Stimulated activated CD8-positive, alpha-beta memory T cell treated with anti-CD3 and anti-CD28 coated beads, Interleukin-12 subunit alpha, Interleukin-12 subunit beta, amount 100 ng/mL, for 1 hour (primary cell): ENCODE data around the gene FRRS1L.

Experiments
- DNase-seq: peaks from one replicate; pipeline ENCODE4 v3.0.0-alpha.2; 2020; ENCODE audit warnings: low read depth

FRRS1L gene

DNA sequence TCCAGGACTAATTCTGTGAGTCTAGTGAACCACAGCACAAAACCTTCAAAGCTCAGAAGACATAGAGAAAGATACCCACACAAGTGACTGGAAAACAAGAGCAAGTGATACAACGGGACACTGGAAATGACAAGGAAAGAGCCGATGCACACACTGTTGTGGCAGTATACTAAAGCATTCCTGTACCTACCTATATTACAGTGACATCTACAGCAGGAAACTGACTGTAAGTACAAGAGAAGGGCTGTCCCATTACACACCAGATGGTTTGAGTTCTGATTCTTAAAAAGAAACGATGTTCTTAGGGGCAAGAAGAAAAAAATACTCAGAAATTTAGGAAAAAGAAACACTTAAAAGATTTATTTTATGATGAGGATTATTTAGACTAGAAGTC, 65.8 kb downstream of the FRRS1L start:
- DNase-seq = no peak

DNA sequence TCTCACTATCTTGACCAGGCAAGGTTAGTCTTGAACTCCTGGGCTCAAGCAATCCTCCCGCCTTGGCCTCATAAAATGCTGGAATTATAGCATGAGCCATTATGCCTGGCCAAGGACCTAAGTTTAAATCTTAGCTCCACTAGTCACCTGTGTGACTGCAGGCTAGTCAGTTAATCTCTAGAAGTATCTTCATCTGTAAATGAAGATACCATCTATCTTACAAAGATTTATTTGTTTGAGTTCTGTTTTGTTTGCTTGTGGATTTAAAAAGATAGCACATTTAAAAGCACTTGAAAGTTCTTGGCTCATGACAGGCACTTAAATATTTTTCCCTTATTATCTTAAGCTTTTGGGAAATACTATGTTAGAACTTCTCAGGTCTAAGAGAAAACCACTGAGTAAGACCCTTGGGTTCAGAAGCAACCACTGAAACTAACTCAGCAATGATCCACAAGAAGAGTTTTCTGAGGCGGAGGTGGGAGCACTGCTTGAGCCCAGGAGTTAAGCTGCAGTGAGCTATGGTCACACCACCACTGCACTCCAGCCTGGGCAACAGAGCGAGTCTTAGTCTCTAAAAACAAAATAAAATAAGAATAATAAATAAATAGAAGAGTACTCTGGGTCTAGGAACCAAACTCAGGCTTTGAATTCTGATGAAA, 66.4 kb downstream of the FRRS1L start:
- DNase-seq = no peak

- no peak for DNase-seq
Measured at GRCh38 chr9:109098960-109099308, 68.1 kb downstream of the FRRS1L start.

- DNase-seq = no peak
Measured at GRCh38 chr9:109098171-109098959, 68.7 kb downstream of the FRRS1L start.

- DNase-seq = no peak
Measured at GRCh38 chr9:109097146-109097545, 69.9 kb downstream of the FRRS1L start.

DNA sequence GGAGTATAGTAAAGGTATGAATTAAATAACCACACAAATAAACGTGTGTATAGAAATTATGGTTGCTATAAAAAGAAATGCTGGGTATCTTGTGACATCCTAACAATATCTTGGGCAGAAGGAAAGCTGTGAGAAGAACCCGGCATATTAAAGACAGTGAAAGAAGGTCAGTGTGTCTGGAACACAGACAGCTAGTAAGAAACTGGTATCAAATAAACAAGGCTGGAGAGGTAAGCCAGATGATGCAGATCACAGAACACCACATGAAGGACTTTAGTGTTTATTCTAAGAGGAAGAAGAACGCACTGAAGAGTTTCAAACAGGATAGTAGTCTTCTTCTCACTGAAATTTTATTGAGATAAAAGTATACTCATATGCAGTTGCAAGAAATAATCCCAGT, 71.7 kb downstream of the FRRS1L start:
- no peak for DNase-seq

- DNase-seq = no peak
Measured at GRCh38 chr9:109094268-109094667, 72.8 kb downstream of the FRRS1L start.

GRCh38 chr9:109092587-109092986, 74.5 kb downstream of the FRRS1L start:
- no peak for DNase-seq

- no peak for DNase-seq
Measured at GRCh38 chr9:109092051-109092580, 74.9 kb downstream of the FRRS1L start.

DNA sequence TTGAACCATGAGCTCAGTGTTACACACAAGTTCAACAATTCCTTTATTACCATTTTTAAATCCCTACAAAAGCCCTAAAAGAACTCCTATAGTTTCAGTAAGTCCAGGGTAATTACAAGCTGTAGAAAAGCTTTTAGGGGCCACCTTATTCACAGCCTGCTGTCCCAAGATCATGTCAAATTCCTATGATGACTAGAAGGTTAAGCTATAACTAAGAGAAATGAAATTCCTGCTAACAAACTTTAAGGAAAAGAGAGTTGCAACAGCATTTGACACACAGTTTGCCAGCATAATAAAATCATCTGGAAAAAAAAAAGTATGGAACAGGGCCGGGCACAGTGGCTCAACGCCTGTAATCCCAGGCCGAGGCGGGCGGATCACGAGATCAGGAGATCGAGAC, 78.8 kb downstream of the FRRS1L start:
- no peak for DNase-seq

DNA sequence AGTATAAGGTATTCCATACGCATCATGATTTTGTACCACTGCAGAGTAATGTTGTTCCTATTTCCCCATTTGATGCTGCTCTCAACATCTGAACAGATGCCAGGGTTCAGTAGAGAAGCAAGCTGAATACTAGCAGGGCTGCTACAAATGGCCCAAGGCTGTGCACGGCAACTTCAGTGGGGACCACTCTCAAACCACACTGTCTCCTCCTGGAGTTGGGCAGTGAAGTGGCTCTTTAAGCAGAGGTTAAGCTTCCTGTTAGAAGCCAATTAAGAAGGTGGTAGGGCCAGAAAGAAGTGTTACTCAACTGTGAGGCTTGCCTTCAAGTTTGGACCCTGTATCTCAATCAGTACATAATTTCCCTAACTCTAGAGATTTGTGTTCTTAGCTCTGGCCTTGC, 79.3 kb downstream of the FRRS1L start:
- DNase-seq = no peak

GRCh38 chr9:109086221-109086620, 80.8 kb downstream of the FRRS1L start:
- DNase-seq = no peak

DNA sequence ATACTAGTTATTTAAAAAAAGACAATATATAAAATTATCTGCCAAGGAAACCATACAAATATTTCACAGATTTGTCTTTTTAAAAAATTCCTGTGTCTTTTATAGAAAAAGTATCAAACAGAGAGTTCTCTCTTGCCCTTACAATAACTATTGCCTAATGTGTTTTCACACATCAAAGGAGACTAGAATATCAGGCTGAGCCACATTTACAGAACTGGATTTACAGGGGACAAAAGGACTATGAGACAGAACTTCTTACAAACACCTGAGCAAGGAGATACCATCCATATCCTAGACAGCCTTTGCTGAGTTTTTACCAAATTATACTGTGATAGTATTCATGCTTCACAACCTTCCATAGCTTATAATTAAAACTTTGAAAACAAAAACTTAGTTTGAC, 81.5 kb downstream of the FRRS1L start:
- no peak for DNase-seq

DNA sequence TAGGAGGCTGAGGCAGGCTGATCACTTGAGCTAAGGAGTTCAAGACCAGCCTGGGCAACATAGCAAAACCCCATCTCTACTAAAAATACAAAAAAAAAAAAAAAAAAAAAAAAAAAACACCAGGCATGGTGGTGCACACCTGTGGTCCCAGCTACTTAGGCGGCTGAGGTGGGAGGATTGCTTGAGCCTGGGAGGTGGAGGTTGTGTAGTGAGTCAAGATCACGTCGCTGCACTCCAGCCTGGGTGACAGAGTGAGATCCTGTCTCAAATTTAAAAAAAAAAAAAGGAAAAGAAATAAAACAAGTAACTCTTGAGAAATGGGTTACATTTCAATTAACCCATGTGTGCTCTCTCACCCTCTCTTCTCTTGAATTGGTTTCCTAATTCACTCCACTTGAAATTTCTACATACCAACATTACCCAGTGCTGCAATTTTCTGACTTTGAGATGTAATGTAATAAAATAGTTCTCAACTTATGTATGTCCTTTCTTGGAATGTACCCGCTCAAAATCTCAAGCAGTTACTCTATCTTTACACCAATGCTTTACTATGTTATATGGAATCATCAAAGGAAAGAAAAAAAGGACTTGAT, 83.1 kb downstream of the FRRS1L start:
- no peak for DNase-seq

DNA sequence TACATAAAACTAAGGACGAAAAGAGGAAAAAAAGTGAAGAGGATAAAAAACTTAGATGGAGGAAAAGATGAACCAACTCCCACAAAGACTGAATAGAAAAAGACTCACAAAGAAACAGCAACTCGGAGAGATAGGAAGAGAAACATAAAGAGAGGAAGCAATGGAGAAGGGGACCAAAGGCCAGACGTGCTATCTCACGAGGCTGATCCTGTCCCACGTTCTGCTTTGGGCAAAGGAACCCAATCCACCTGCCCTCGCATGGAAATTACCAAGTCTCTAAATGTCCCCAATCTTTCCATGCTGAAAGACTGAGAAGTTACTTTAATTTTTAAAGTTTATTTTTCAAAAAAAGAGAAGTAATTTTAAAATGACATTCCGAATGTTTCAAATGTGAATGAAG, 83.9 kb downstream of the FRRS1L start:
- DNase-seq = no peak

DNA sequence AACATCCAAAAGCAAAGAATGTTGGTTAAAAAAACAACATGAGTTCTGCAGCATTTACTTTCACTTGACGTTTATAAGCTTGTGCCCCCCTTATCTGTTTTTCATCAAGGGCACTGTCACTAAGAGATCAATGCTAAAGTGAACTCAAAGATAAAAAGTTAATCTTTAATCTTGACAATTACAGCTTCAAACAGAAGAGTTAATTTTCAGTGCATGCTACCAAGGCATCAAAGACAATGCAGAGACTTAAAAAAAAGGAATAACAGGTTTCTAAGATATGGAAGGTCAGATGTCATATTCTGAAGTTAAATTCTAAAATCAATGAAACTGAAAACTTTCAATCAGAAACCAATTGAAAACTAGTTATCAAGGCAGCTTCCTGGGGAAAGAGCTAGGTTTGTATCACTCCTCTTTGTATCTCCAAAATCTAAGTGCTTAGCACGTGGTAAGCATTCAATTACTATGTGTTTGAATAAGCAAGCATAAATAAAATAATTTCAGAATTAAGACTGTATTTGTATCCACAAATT, 84.9 kb downstream of the FRRS1L start:
- DNase-seq = no peak
